Activated CD4-positive, alpha-beta T cell treated with anti-CD3 and anti-CD28 coated beads for 1 hour (primary cell): Measurements from ENCODE around the gene CDH5.
"Not testable (repeated sequence)": the region's sequence is repeated elsewhere in the genome, so short reads cannot be mapped to it uniquely, and the experiment has no call there.

ENCODE experiments used
- DNase-seq: peaks from one replicate; pipeline ENCODE4 v3.0.0-alpha.2; 2020

The CDH5 gene

GRCh38 chr16:66440970-66441369 lies 74.5 kb downstream of the CDH5 start:
- no peak for DNase-seq

- DNase-seq = no peak
These were observed 75.3 kb downstream of the CDH5 start for GRCh38 chr16:66441586-66442375.

GRCh38 chr16:66442502-66443268 lies 76.2 kb downstream of the CDH5 start:
- no peak for DNase-seq

DNA sequence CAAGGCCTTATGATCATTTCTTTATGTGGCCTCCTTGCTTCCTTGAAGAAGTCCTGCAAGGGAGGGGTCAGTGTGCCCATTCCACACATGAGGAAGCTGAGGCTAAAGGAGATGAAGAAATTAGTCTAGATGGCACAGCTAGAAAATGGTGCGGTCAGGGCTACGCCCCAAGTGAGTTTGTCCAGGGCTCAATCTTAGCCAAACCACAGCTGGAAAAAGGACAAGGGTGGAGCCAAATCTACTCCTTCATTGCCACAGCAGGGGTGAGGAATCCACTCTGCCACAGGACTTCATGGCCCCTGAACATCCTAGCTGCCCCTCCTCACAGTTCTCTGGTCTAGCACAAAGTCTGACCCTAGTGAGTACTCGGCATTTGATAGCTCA lies 76.8 kb downstream of the CDH5 start:
- DNase-seq = no peak

GRCh38 chr16:66444049-66444481 lies 77.6 kb downstream of the CDH5 start:
- no peak for DNase-seq

- no peak for DNase-seq
These were observed 80.2 kb downstream of the CDH5 start for GRCh38 chr16:66446737-66447136.

GRCh38 chr16:66447491-66447890 lies 81.0 kb downstream of the CDH5 start:
- DNase-seq = no peak

- DNase-seq = no peak
These were observed 85.1 kb downstream of the CDH5 start for GRCh38 chr16:66451548-66451947.

DNA sequence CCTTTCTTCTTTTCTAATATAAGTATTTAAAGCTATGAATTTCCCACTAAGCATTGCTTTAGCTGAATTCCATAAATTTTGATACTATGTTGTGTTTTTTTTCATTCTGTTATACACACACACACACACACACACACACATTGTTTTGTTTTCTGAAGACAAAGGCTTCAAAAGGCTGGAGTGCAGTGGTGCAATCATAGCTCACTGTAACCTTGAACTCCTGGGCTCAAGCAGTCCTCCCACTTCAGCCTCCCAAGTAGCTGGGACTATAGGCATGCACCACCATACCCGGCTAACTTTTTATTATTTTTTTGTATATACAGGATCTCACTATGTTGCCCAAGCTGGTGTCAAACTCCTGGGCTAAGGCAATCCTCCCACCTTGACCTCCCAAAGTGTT lies 86.7 kb downstream of the CDH5 start:
- DNase-seq = not testable (repeated sequence)
